Activated CD4-positive, alpha-beta T cell treated with anti-CD3 and anti-CD28 coated beads, Interleukin-2, amount 10 ng/mL, durations not matched to agents 24 days and 14 days (primary cell): ENCODE data around the gene AAR2. TPM values are rescaled to one million over a fixed set of nuclear protein-coding genes. Genes with fewer than 3 reads are reported as not detected.
A peak's percentile ranks its signal among the peaks of the same experiment; 100 is the strongest.

ENCODE experiments used
- DNase-seq: peaks from one replicate; pipeline ENCODE4 v3.0.0; 2022
- H3K27ac Mint-ChIP-seq: one replicate; pipeline ENCODE4 v1.8.0; 2022; ENCODE audit warnings: mild to moderate bottlenecking, mixed read lengths
- H3K27me3 Mint-ChIP-seq: one replicate; pipeline ENCODE4 v1.8.0; 2022; ENCODE audit warnings: mixed read lengths
- H3K36me3 Mint-ChIP-seq: one replicate; pipeline ENCODE4 v1.8.0; 2022; ENCODE audit warnings: low read depth, mild to moderate bottlenecking, mixed read lengths
- H3K4me1 Mint-ChIP-seq: one replicate; pipeline ENCODE4 v1.8.0; 2021; ENCODE audit warnings: mixed read lengths
- H3K4me3 Mint-ChIP-seq: one replicate; pipeline ENCODE4 v1.8.0; 2022; ENCODE audit warnings: mild to moderate bottlenecking, moderate library complexity, mixed read lengths
- H3K9me3 Mint-ChIP-seq: one replicate; pipeline ENCODE4 v1.8.0; 2021; ENCODE audit warnings: mixed read lengths
- intact Hi-C: fragments of 100-400 bp; cut with micrococcal nuclease; formaldehyde crosslinking; loops from one replicate; pipeline ENCODE4 v1.15.1; 2023
- total RNA-seq: library from RNA; stranded (reverse); gene quantifications from 2 replicates; pipeline ENCODE4 v1.2.3, GENCODE V29; 2022

AAR2 gene, protein sequence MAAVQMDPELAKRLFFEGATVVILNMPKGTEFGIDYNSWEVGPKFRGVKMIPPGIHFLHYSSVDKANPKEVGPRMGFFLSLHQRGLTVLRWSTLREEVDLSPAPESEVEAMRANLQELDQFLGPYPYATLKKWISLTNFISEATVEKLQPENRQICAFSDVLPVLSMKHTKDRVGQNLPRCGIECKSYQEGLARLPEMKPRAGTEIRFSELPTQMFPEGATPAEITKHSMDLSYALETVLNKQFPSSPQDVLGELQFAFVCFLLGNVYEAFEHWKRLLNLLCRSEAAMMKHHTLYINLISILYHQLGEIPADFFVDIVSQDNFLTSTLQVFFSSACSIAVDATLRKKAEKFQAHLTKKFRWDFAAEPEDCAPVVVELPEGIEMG
- total RNA-seq, result 30.7 and 32.6 TPM in 2 replicates

DNA sequence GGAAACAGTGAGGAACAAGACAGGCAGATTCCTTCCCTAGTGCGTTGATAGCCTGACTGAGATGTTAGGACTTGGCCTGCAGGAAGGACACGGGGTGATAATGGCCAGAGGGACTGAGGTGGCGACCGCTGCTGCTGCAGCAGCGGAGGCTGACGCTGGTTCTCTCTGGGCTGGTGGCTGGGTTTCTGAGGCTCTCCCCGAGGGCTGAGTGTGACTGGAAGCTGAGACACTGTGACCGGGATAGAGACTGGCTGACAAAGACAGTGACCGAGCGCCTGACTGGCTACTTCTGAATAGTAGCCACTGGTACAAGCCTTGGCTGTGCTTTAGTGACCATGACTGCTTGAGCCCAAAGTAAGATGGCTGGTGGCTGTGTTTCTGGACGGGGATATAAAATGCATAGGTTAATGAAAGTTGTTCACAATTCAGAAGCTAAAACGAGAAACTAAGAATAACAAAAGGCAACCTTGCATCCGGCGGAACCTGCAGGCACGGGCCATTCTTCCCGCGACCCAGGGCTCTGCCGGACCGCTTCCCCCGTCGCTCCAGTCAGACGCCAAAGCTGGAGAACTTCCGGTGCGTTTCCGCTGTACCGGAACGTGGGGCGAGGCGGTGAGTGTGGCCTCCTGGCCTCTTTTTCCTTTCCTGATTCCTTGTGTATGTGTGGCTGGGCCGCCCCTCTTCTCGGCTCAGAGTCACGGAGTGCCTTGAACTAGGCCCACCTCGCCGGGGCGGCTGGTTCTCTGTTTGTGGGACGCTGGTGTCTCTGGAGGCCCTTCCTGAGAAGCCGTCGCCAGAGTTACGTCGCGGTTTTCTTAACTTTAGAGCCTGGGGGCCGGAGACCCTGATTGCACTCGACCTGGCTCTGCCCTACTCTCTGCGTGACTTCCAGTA, at the start of gene AAR2:
Gene AAR2 (plus strand): TSS at position 587 of the 894 bp plus-strand sequence. CDS start 3,391 bp downstream, outside the sequence.
- Mint-ChIP-seq H3K27ac (peak within 1 kb of the TSS; percentile 91), H3K9me3 (no peaks in the 10 kb centered on the region), H3K4me3 (peak within 1 kb of the TSS; percentile 85), H3K36me3 (peaks cover 22% of the 10 kb centered on the region), H3K4me1 (peaks cover 19% of the 10 kb centered on the region), H3K27me3 (peaks cover 1% of the 10 kb centered on the region)
- intact Hi-C loops, result loop anchor here (1.0 kb wide), 1 partner anchor 185 kb away; no protein-coding TSS in a partner anchor
- peak; percentile 94 for DNase-seq

DNA sequence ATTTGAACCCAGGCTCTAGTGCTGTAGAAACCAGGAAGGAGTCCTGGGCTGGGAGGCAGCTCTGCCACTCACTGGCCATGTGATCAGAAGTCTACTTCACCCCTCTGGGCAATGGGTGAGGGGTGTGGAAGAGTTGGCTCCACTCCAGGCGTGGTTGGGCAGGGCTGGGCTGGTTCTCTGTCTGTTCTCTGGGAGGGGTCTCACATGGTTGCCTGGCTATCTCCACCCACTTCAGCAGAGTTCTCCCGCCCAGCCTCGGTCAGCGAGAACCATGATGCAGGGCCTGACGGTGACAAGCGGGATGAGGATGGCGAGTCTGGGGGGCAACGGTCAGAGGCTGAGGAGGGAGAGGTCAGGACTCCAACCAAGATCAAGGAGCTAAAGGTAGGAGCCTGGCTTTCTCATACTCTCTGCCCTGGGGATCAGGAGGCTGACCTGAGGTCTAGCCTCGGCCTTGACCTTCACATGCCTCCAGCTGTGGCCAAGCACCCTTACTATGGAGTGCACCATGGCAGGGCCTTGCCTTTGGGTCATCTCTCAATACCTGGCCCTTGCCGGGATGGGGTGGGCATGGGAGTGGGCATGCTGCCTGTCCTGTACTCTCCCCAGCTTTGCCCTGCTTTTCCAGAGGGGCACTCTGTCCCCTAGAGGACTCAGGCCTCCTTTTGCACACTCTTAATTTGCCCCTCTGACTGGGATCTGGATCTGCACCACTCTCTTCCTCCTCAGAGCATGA, 42.1 kb upstream of the AAR2 start:
- no peaks in the 10 kb centered on the region for H3K36me3 Mint-ChIP-seq
- no peak overlapping the region for H3K4me3 Mint-ChIP-seq
- H3K9me3 Mint-ChIP-seq, result no peaks in the 10 kb centered on the region
- no peak overlapping the region for H3K27ac Mint-ChIP-seq
- no peaks in the 10 kb centered on the region for H3K4me1 Mint-ChIP-seq
- H3K27me3 Mint-ChIP-seq, result no peaks in the 10 kb centered on the region
- intact Hi-C loops, result no loop called here
- no peak for DNase-seq

DNA sequence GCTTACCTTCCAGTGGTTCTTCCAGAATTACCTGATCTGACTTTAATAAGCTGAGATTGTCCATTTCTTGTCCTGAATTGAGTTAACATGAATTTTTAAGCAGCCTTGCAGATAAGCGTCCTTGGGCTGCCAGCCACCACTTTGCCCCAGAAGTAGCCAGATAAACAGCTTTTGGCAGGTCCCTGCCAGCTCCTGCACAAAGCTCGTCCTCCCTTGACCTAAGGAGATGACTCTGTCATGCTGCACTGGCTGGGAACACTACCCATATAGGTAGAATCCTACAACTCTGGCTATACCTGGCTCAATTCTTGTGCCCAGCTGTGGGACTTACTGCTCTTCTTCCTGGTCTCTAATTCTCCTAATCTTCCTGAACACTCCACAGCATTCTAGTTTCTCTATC, 39.6 kb upstream of the AAR2 start:
- no peaks in the 10 kb centered on the region for H3K4me1 Mint-ChIP-seq
- intact Hi-C loops, result no loop called here

DNA sequence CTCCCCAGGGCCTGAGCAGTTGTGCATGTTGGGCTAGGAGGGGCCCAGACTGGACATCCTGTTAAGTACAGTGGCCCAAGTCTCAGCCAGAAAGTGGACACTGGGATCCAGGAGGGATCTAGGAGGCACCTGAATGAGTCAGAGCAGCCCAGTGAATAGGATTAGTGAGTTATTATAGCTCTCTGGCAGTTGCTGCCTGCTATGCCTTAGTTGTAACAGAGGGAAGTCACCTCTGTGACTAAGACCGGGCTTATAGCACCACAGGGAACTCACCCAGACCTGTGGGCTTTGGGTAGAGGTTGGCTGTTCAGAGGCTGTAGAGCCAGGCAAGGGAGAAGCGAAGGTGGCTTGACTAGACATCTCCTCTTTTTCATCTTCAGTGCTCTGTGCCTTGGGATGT, 39.0 kb upstream of the AAR2 start:
- Mint-ChIP-seq H3K36me3 (no peaks in the 10 kb centered on the region), H3K4me1 (no peaks in the 10 kb centered on the region), H3K27me3 (peaks cover 3% of the 10 kb centered on the region), H3K9me3 (no peaks in the 10 kb centered on the region), H3K4me3 (no peak overlapping the region), H3K27ac (no peak overlapping the region)
- intact Hi-C loops, result no loop called here
- no peak for DNase-seq

More for the DNA sequence above, 39.6 kb upstream of the AAR2 start:
- Mint-ChIP-seq H3K4me3 (no peak overlapping the region), H3K27ac (no peak overlapping the region), H3K36me3 (no peaks in the 10 kb centered on the region), H3K9me3 (no peaks in the 10 kb centered on the region), H3K27me3 (peaks cover 3% of the 10 kb centered on the region)
- DNase-seq, result no peak

DNA sequence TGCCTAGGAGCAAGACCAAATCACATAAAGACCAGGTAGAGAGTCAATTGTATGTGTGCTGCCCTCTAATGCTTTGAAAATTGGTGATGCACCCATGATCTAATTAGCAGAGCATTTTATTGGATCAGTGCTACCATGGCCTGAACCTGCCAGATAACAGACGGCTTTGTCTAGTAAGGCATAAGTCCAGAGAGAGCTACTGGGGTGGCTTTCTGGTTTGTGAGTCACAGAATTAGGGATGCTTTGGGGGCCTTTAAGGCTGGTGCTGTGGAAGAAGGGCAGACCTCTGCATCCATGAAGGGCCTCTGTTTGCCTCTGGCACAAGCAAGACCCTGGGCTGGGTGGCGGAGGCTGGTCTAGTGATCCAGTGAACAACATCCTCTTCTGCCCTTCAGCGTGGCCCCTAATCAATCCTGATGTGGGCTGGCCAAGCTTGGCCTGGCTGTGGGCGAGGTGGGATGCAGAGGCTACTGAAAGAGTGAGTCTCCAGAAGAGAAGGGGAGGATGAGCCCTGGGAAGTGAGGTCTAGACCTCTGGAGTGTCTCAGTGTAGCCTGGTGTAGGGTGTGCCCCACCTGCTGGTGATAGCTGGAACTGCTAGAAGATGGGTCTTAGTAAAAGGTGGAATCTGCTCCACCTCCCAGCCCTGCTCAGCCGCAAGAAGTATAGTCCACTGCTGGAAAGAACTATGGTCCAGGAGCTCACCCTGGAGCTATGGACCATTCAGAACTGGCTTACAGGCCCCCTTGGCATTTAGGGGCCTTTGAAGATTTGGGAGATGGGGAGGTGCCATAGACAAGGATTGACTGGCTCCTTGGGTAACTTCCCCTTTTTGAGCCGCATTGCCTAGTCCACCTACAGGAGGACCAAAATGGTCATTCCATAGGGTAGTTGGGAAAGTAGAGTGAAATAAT, 36.7 kb upstream of the AAR2 start:
- no peak overlapping the region for H3K4me3 Mint-ChIP-seq
- H3K27ac Mint-ChIP-seq, result no peak overlapping the region
- H3K27me3 Mint-ChIP-seq, result peaks cover 11% of the 10 kb centered on the region
- peaks cover 5% of the 10 kb centered on the region for H3K4me1 Mint-ChIP-seq
- intact Hi-C loops, result loop anchor here (1.0 to 2.0 kb wide), 2 partner anchors 43 to 204 kb away; no protein-coding TSS in a partner anchor
- DNase-seq, result peak; percentile 92
- H3K9me3 Mint-ChIP-seq, result no peaks in the 10 kb centered on the region
- H3K36me3 Mint-ChIP-seq, result no peaks in the 10 kb centered on the region

DNA sequence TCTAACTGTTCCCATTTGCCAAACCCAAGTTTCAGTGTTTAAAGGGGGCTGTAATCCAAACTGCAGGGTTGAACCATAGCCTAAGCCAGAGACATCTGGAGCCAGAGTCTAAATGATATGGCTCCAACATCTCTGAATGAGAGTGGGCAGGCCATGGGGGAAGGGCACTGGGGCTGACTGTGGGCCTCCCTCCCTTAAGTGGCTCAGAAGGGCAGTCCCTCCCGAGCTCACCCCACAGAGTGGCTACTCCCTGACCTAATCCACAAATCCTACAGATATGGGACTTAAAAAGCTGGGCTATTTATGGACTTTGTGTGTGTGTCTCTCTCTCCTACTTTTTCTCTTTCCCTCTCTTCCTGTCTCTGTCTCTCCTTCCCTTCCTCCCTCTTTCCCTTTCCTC, 35.8 kb upstream of the AAR2 start:
- intact Hi-C loops, result no loop called here

DNA sequence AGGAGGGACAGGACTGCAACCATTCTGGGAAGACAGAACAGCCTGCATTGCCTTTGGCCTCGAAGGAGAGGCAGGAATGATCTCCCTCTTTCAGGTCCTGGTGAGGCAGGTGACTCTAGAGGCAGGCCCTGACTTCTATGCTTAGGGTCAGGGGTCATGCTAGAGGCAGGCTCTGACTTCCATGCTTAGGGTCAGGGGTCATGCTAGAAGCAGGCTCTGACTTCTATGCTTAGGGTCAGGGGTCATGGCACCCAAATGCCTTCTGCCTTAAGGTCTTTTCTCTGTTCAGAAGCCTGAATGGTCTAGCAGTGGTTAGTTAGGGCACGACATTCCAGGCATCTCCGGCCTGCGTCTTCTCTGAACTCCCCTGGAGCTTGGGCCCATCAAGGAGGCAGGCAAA, 35.1 kb upstream of the AAR2 start:
- no peaks in the 10 kb centered on the region for H3K36me3 Mint-ChIP-seq
- H3K4me3 Mint-ChIP-seq, result no peak overlapping the region
- H3K4me1 Mint-ChIP-seq, result peaks cover 5% of the 10 kb centered on the region
- peaks cover 13% of the 10 kb centered on the region for H3K27me3 Mint-ChIP-seq
- no peak overlapping the region for H3K27ac Mint-ChIP-seq
- intact Hi-C loops, result no loop called here
- no peaks in the 10 kb centered on the region for H3K9me3 Mint-ChIP-seq
- no peak for DNase-seq

More for the DNA sequence above, 35.8 kb upstream of the AAR2 start:
- no peaks in the 10 kb centered on the region for H3K9me3 Mint-ChIP-seq
- no peak overlapping the region for H3K4me3 Mint-ChIP-seq
- H3K27ac Mint-ChIP-seq, result no peak overlapping the region
- no peak for DNase-seq
- H3K4me1 Mint-ChIP-seq, result peaks cover 5% of the 10 kb centered on the region
- no peaks in the 10 kb centered on the region for H3K36me3 Mint-ChIP-seq
- H3K27me3 Mint-ChIP-seq, result peaks cover 13% of the 10 kb centered on the region

DNA sequence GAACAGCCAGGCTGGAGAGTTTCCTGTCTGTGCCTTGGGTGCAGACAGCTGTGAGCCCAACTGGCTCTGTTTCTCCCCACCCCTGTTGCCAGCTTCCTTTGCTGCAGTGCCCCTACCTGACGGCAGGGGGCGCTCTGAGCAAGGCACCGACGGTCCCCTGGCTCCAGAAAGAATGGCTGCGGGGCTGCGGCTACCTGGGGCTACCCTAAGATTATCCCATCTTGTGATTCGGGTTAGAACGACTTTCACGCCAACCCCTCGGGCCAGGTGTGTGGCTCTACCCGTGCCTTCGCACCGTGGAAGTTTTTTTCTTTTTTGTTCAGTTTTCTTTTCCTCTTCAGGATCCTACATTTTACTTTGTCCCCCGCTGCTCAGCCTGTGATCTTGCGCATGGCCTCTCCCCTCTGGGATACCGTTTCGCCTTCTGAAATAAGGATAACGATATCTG, 33.4 kb upstream of the AAR2 start:
- intact Hi-C loops, result loop anchor here (1.0 kb wide), 1 partner anchor 236 kb away; no protein-coding TSS in a partner anchor
- peak; percentile 94 for DNase-seq
- peaks cover 13% of the 10 kb centered on the region for H3K27me3 Mint-ChIP-seq

DNA sequence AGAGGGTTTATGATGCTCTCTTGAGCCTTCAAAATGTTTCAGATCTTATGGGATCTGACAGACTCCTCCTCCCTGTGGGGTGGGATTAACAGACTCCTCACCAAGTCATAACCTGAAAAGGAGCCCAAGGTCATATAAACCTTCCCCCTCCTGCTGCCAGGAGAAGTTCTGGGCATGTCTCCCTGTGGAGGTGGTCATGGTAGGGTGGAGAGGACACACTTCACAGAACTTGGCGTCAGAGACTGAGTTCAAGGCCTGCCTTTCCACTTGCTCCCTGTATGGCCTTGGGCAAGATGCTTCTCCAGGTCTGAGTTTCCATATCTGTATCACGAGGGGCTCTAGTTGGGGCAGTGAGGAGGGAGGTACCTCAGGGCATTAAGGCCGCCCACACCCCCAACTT, 32.4 kb upstream of the AAR2 start:
- no peak for DNase-seq
- peaks cover 13% of the 10 kb centered on the region for H3K27me3 Mint-ChIP-seq
- intact Hi-C loops, result loop anchor here (1.0 kb wide), 1 partner anchor 235 kb away; no protein-coding TSS in a partner anchor
- H3K4me3 Mint-ChIP-seq, result no peak overlapping the region
- H3K36me3 Mint-ChIP-seq, result no peaks in the 10 kb centered on the region
- no peaks in the 10 kb centered on the region for H3K9me3 Mint-ChIP-seq
- peaks cover 5% of the 10 kb centered on the region for H3K4me1 Mint-ChIP-seq
- no peak overlapping the region for H3K27ac Mint-ChIP-seq

More for the DNA sequence above, 33.4 kb upstream of the AAR2 start:
- peak overlapping the region; percentile 39 for H3K4me3 Mint-ChIP-seq
- H3K27ac Mint-ChIP-seq, result no peak overlapping the region
- peaks cover 5% of the 10 kb centered on the region for H3K4me1 Mint-ChIP-seq
- H3K9me3 Mint-ChIP-seq, result no peaks in the 10 kb centered on the region
- no peaks in the 10 kb centered on the region for H3K36me3 Mint-ChIP-seq

DNA sequence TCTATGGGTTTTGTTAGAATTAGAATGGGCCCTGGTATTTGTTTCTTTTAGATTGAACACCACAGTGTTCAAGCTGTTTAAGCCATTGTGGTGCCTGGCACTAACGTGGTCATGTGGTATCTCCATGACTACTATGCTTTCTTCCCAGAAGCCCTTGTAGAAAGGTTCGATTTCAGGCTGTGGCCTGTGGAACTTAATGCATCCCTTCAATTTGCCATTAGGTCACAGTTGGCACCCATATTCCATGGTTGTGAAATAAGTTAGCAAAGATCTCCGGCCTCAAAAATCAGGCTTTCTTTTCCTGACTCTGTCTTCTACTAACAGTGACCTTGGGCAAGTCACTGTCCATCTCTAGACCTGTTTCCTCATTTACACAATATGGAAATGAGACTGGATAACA, 31.3 kb upstream of the AAR2 start:
- H3K4me1 Mint-ChIP-seq, result peaks cover 5% of the 10 kb centered on the region
- H3K27ac Mint-ChIP-seq, result no peak overlapping the region
- DNase-seq, result no peak
- no peaks in the 10 kb centered on the region for H3K9me3 Mint-ChIP-seq
- H3K36me3 Mint-ChIP-seq, result no peaks in the 10 kb centered on the region
- peaks cover 13% of the 10 kb centered on the region for H3K27me3 Mint-ChIP-seq
- no peak overlapping the region for H3K4me3 Mint-ChIP-seq
- intact Hi-C loops, result no loop called here

DNA sequence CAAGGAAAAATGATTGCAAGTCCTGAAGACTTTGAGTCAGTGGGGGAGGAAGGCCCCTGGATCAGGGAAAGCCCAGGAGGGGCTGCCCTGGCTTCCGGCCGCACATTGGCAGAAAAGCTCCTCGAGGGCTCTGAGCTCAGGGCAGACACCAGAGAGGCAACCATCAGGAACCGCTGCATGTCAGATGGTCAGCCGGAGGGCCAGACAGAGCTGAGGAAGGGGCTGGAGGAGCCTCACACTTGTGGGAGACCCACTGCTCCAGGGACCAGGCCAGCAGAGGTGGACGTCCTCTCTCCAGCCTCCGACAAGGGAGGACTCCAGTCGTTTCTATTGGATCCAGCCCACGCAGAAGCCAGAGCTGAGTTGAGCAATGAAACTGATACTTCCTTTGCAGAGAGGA, 30.2 kb upstream of the AAR2 start:
- DNase-seq, result no peak
- Mint-ChIP-seq H3K27ac (no peak overlapping the region), H3K27me3 (peaks cover 10% of the 10 kb centered on the region), H3K4me1 (peaks cover 5% of the 10 kb centered on the region), H3K4me3 (no peak overlapping the region), H3K9me3 (no peaks in the 10 kb centered on the region), H3K36me3 (no peaks in the 10 kb centered on the region)
- intact Hi-C loops, result no loop called here

DNA sequence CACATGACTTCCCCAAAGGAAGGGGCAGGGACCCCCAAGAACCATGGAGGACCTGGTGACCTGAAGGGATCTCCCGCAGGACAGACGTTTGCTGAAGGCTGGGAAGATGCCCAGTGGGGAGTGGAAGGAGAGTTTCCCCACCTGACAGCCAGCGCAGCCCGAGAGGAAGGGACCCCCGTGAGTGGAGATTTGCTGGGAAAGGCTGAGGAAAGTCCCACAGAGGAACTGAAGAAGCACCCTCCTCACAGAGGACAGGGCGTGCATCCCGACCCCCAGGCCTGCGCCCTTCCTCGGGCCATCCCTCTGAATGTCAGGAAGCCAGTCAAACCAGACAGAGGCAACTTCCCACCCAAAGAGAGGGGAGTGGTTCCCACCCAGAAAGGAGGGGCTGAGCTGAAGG, 29.6 kb upstream of the AAR2 start:
- no peak for DNase-seq
- Mint-ChIP-seq H3K4me3 (no peak overlapping the region), H3K27ac (no peak overlapping the region), H3K4me1 (peaks cover 5% of the 10 kb centered on the region), H3K9me3 (no peaks in the 10 kb centered on the region), H3K27me3 (peaks cover 10% of the 10 kb centered on the region), H3K36me3 (no peaks in the 10 kb centered on the region)
- intact Hi-C loops, result no loop called here
